ENCODE results near the gene FST.

Gene FST

GRCh38 chr5:53480416-53481158 is at the start of gene FST:
Gene FST (plus strand): TSS chr5:53480629. CDS start chr5:53480792, 163 bp downstream.
- peak; percentile 28 to 38 for DNase-seq

- DNase-seq, result no peak
Observed at GRCh38 chr5:53431665-53432064, 48.8 kb upstream of the FST start.

GRCh38 chr5:53433026-53433425 is 47.4 kb upstream of the FST start:
- DNase-seq, result no peak

- DNase-seq, result no peak
Observed at GRCh38 chr5:53434541-53434940, 45.9 kb upstream of the FST start.

GRCh38 chr5:53436480-53437191 is 43.8 kb upstream of the FST start:
- no peak for DNase-seq

- no peak for DNase-seq
Observed at GRCh38 chr5:53438079-53438478, 42.4 kb upstream of the FST start.

- no peak for DNase-seq
Observed at GRCh38 chr5:53438486-53439472, 41.6 kb upstream of the FST start.

- no peak for DNase-seq
Observed at GRCh38 chr5:53442961-53443360, 37.5 kb upstream of the FST start.

- DNase-seq, result no peak
Observed at GRCh38 chr5:53445569-53445968, 34.9 kb upstream of the FST start.

- no peak for DNase-seq
Observed at GRCh38 chr5:53446908-53447307, 33.5 kb upstream of the FST start.

GRCh38 chr5:53448851-53449250 is 31.6 kb upstream of the FST start:
- no peak for DNase-seq

GRCh38 chr5:53453898-53454718 is 26.3 kb upstream of the FST start:
- no peak for DNase-seq

GRCh38 chr5:53454719-53455000 is 25.8 kb upstream of the FST start:
- no peak for DNase-seq

GRCh38 chr5:53456366-53456765 is 24.1 kb upstream of the FST start:
- no peak for DNase-seq

- DNase-seq, result no peak
Observed at GRCh38 chr5:53463909-53464621, 16.4 kb upstream of the FST start.

- no peak for DNase-seq
Observed at GRCh38 chr5:53464722-53465121, 15.7 kb upstream of the FST start.

- no peak for DNase-seq
Observed at GRCh38 chr5:53469946-53470687, 10.3 kb upstream of the FST start.

- DNase-seq, result no peak
Observed at GRCh38 chr5:53472279-53472678, 8.2 kb upstream of the FST start.

GRCh38 chr5:53472720-53473510 is 7.5 kb upstream of the FST start:
- no peak for DNase-seq

GRCh38 chr5:53473633-53474032 is 6.8 kb upstream of the FST start:
- DNase-seq, result no peak
